ENCODE measurements around the gene SNX25. TPM values are rescaled to one million over a fixed set of nuclear protein-coding genes. Genes with fewer than 3 reads are reported as not detected.

SNX25 gene
- total and polyA plus RNA-seq, 4 donors = 2.8 to 13.9 (median 5.0) TPM

GRCh38 chr4:185261946-185262345, 52.5 kb downstream of the SNX25 start (continued):
- TF ChIP-seq TAF1 (conservative IDR thresholded peaks at IDR 0.05) = no peak
- no peak for TF ChIP-seq GABPA (IDR thresholded peaks at IDR 0.05 in 1 of 2, conservative IDR thresholded peaks at IDR 0.05 in 1 of 2)
- TF ChIP-seq EGR1 (IDR thresholded peaks at IDR 0.05; ENCODE audit: low read depth in 2 of 2) = no peak
- no peak for TF ChIP-seq RAD21 (IDR thresholded peaks at IDR 0.05)
- no peak for TF ChIP-seq JUND (IDR thresholded peaks at IDR 0.05)
- no peak for TF ChIP-seq SP1 (IDR thresholded peaks at IDR 0.05)
- TF ChIP-seq HNF4A (conservative IDR thresholded peaks at IDR 0.05) = no peak

DNA sequence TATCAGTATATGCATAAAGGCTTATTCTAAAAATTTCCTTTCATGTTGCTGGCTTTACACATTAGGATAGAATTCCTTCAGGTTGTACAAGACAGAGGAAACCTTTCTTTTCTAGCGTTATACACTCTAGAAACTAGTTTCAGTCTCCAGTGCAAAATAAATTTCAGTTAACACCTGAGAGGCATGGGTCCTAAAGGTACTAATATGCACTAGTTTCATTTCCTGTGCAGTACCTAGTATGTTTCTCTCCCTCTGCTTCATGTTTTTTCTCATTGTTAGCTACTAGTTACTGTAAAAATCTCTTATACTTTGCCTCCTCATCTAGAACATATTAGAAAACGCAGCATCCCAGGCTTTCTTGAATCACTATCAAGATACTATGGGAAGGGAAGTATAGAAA, 54.0 kb downstream of the SNX25 start:
- Histone ChIP-seq H3K4me1 (ENCODE audit: control insufficient read depth in 4 of 4, insufficient read depth in 4 of 4, low read length in 3 of 4) (no peaks in the 10 kb centered on the region), H3K9me3 (ENCODE audit: control insufficient read depth in 4 of 4, low read length in 3 of 4) (no peaks in the 10 kb centered on the region), H3K27ac (ENCODE audit: low read depth in 1 of 2, low read length in 2 of 2) (no peak overlapping the region), H3K27me3 (ENCODE audit: control insufficient read depth in 4 of 4, insufficient read depth in 4 of 4, low read length in 3 of 4) (no peaks in the 10 kb centered on the region), H3K9ac (ENCODE audit: low read depth in 1 of 2, low read length in 2 of 2) (no peak overlapping the region), H3K4me3 (ENCODE audit: low read depth in 1 of 3, low read length in 3 of 3) (no peak overlapping the region), H3K36me3 (ENCODE audit: control insufficient read depth in 4 of 4, insufficient read depth in 3 of 4, low read depth in 1 of 4, low read length in 3 of 4) (peaks cover 0 to 4% (median 0%) of the 10 kb centered on the region in 4 donors)
- TF ChIP-seq NR2F2 (IDR thresholded peaks at IDR 0.05) = no peak
- TF ChIP-seq CTCF (IDR thresholded peaks at IDR 0.05; ENCODE audit: low read depth, low read length, missing input control) = no peak
- no peak for TF ChIP-seq JUND (IDR thresholded peaks at IDR 0.05)
- TF ChIP-seq YY1 (IDR thresholded peaks at IDR 0.05) = no peak
- TF ChIP-seq TAF1 (conservative IDR thresholded peaks at IDR 0.05) = no peak
- TF ChIP-seq FOXA1 (IDR thresholded peaks at IDR 0.05) = no peak
- no peak for TF ChIP-seq ZBTB33 (IDR thresholded peaks at IDR 0.05)
- TF ChIP-seq, protein P1, sequence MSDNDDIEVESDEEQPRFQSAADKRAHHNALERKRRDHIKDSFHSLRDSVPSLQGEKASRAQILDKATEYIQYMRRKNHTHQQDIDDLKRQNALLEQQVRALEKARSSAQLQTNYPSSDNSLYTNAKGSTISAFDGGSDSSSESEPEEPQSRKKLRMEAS (IDR thresholded peaks at IDR 0.05) = no peak
- TF ChIP-seq EGR1 (IDR thresholded peaks at IDR 0.05; ENCODE audit: low read depth in 2 of 2) = no peak
- TF ChIP-seq FOXA2 (IDR thresholded peaks at IDR 0.05) = no peak
- no peak for TF ChIP-seq SP1 (IDR thresholded peaks at IDR 0.05)
- no peak for TF ChIP-seq HNF4G (IDR thresholded peaks at IDR 0.05)
- WGBS = 95% methylated on average over 2 of the region's 2 CpGs
- DNase-seq (ENCODE audit: low spot score) = no peak

GRCh38 chr4:185265942-185266341, 56.5 kb downstream of the SNX25 start:
- Histone ChIP-seq H3K27ac (ENCODE audit: low read depth in 1 of 2, low read length in 2 of 2) (no peak overlapping the region), H3K36me3 (ENCODE audit: control insufficient read depth in 4 of 4, insufficient read depth in 3 of 4, low read depth in 1 of 4, low read length in 3 of 4) (peaks cover 0 to 5% (median 0%) of the 10 kb centered on the region in 4 donors)
- TF ChIP-seq SP1 (IDR thresholded peaks at IDR 0.05) (no peak), CTCF (IDR thresholded peaks at IDR 0.05; ENCODE audit: low read depth, low read length, missing input control) (no peak), REST (IDR thresholded peaks at IDR 0.05) (no peak), JUND (IDR thresholded peaks at IDR 0.05) (no peak), HNF4A (conservative IDR thresholded peaks at IDR 0.05) (no peak), EGR1 (IDR thresholded peaks at IDR 0.05; ENCODE audit: low read depth in 2 of 2) (no peak), FOXA1 (IDR thresholded peaks at IDR 0.05) (no peak), ZBTB33 (IDR thresholded peaks at IDR 0.05) (no peak), TAF1 (conservative IDR thresholded peaks at IDR 0.05) (no peak), GABPA (IDR thresholded peaks at IDR 0.05 in 1 of 2, conservative IDR thresholded peaks at IDR 0.05 in 1 of 2) (no peak), HNF4G (IDR thresholded peaks at IDR 0.05) (no peak), RXRA (IDR thresholded peaks at IDR 0.05) (no peak)
- TF ChIP-seq, protein P1 (IDR thresholded peaks at IDR 0.05) = no peak

More at GRCh38 chr4:185265942-185266341, 56.5 kb downstream of the SNX25 start:
- Histone ChIP-seq H3K27me3 (ENCODE audit: control insufficient read depth in 4 of 4, insufficient read depth in 4 of 4, low read length in 3 of 4) (no peaks in the 10 kb centered on the region), H3K4me1 (ENCODE audit: control insufficient read depth in 4 of 4, insufficient read depth in 4 of 4, low read length in 3 of 4) (no peaks in the 10 kb centered on the region), H3K9me3 (ENCODE audit: control insufficient read depth in 4 of 4, low read length in 3 of 4) (no peaks in the 10 kb centered on the region), H3K9ac (ENCODE audit: low read depth in 1 of 2, low read length in 2 of 2) (no peak overlapping the region), H3K4me3 (ENCODE audit: low read depth in 1 of 3, low read length in 3 of 3) (no peak overlapping the region)
- DNase-seq (ENCODE audit: low spot score) = no peak
- 74% methylated on average over 1 of the region's 1 CpG for whole genome bisulfite sequencing

All from liver (tissue), 9 donors.